Hindlimb muscle (tissue), 1 donor: ENCODE results near the gene CCDC91. TPM values are rescaled to one million over a fixed set of nuclear protein-coding genes. Genes with fewer than 3 reads are reported as not detected.
A peak's percentile ranks its signal among the peaks of the same experiment; 100 is the strongest.

Source experiments
- DNase-seq: peaks from one replicate; pipeline ENCODE4 v3.0.0-alpha.2; 2013
- polyA plus RNA-seq: library from polyadenylated mRNA; unstranded; fragments of 120-200 nt; gene quantifications from one replicate; pipeline ENCODE4 v1.2.1, GENCODE V29; 2013; ENCODE audit not compliant: insufficient read length

CCDC91 gene
- 20.1 TPM for polyA plus RNA-seq

DNA sequence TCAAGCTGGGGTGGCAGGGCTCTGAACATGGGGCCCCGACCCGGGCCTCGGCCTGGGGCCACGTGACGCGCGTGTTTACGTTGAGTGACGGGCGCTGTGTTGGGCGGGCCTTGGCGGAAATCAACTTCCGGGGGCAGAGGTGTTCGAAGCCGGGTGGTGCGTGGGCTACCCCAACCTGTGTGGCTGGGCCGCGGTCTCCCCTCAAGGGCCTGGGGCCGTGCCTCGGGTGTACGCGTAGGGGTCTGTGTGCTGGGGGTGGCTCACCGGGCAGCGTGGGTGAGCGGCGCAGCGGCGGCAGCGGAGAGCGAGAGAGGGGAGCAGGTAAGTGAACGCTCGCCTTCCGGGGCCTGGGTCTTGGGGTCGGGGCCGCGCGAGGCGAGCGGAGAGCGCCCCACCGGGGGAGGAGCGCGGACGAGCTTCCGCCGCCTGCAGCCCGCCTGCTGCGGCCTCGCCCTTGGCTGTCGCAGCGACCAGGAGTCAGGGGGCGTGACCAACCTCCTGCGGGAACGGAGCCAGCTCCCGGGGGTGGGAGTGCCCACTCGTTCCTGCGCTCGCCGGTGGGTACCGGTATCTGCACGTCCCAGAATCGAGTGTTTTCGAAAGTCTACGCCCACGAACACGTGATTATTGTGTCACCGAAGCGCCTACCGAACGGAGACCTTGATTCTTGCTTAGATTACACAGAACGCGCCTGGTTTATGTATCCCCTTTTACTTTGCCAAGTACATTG lies at the start of gene CCDC91:
Gene CCDC91 (plus strand): TSS at position 136 of the 730 bp plus-strand sequence. CDS start 66,760 bp downstream, outside the sequence.
- DNase-seq, result peak; percentile 88

GRCh38 chr12:28144059-28144458 lies 46.2 kb upstream of the CCDC91 start:
- DNase-seq, result no peak

- DNase-seq, result no peak
Measured at GRCh38 chr12:28144532-28144931, 45.7 kb upstream of the CCDC91 start.

DNA sequence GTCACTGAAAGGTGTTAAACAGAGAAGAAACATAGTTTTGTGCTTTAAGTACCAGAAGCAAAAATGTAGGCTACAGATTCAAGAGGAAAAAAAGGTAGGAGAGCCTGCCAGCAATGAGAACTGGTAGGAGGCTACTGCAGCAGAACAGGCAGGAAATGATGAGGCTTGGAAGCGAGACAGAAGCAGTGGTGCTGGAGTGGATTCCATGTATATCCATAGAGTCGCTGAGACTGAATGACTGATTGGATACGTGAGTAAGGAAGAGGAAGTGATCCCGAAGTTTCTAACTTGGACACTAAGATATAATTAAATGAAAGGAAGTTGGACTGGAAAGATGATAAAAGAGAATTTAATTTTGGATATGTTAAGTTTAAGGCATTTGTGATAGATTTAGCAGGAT lies 45.0 kb upstream of the CCDC91 start:
- DNase-seq, result no peak

DNA sequence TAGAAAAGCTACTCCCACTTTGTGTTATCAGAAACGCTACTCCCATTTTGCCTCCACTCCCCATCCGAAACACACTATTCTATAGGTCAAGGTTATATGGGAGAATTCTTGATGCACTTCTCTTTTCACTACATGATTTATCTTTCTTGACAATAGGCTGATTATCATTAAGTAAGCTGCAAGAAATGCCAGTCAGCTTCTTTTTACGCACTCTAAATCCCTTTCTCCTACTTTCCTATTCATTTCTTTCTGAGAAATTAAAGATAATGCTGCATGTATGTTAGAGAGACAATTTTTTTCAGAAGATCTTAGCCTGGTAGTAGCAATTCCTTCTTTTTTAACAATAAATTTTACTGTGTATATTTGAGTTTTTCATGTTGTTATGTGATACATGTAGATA lies 41.0 kb upstream of the CCDC91 start:
- no peak for DNase-seq

- DNase-seq, result no peak
Measured at GRCh38 chr12:28156362-28156761, 33.9 kb upstream of the CCDC91 start.

- DNase-seq, result no peak
Measured at GRCh38 chr12:28156804-28157203, 33.5 kb upstream of the CCDC91 start.

- no peak for DNase-seq
Measured at GRCh38 chr12:28158353-28158752, 31.9 kb upstream of the CCDC91 start.

DNA sequence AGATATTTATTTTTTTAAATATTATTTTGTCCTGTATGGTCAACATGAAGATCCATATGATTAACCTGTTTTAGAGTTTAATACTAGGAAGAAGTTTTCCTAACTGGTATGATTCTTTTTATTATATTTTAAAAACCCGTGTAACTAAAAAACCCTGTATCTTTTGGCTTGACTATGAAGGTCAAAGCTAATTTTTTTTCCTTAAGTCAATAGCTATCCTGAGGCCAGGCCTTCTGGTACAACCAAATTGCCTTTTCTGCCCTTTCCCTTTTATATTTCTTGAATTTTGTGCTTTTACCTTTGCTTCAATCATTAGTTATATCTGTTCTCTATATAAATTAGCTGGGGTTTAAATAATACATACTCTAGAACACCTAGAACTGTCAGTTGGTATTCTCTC lies 30.6 kb upstream of the CCDC91 start:
- no peak for DNase-seq

GRCh38 chr12:28161697-28162096 lies 28.6 kb upstream of the CCDC91 start:
- no peak for DNase-seq

DNA sequence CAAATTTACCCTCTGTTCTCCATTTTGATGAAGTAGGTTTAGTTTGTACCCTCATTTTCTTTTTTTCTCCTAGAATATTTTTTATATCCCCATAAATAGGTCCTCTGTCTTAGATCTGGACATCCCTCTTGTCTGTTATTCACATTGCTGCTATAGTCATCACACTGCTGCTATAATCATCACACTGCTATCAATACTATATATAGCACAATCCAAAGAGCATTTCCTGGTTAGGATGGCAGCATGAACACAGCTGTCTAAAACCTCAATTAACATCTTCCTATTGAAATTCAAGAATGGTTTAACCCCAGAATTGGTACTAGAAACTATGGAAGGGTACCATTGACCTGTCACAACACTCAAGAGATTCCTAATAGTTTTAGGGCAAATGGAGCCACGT lies 27.6 kb upstream of the CCDC91 start:
- no peak for DNase-seq

DNA sequence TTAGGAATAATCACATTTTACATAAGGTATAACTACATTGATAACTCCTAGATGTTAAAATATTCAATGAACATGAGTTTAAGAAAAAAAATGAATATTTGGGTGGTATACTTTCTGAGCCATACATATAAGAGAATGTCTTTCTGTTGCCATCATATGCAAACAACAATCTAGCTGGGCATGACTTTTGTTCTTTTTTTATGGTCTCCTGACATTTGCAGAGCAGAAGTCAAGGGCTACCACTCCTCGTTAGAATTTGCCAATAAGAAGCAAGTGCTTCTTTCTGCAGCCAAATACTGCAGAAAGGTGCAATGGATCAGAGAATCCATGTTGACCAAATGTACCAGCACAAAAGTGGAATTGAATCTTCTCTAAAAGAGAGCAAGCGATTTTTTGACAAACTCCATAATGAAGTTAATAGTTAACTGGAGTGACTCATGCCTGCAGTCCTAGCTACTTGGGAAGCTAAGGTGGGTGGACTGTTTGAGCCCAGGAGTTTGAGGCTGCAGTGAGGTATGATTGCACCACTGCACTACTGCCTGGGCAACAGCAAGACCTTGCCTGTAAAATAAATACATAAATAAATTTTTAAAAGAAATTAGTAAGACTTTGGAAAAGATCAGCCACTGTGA lies 25.5 kb upstream of the CCDC91 start:
- DNase-seq, result no peak

- DNase-seq, result no peak
Measured at GRCh38 chr12:28167981-28168485, 22.2 kb upstream of the CCDC91 start.

DNA sequence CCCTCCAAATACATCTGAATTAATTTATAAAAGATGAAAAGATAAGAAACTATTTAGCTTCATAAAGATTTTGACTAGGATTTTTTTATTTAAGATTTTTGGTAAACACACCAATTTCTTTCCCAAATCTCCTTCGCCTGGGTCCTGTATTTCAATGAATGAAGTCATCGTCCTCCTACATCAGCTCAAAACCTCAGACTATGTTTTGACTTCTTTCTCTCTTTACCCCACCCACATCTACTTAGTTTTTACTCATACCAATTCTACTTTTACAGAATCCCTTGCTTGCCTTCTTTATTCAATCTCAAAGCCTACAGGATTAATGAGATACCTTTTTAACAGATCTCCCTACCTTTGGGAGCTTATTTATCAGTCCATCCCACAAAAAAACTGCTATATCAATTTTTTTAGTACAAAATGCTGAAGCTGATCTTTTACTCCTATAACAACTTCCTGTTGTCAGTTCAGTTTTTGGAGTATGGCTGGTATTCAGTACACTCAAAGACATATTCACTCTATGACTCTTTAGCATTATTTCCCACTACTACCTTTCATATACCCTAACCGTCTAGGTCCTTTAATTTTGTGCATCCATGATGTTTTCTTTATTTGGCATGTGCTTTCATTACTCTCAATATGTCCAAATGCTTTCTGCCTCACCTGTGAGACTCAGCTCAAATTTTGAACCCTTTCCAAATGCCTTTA lies 18.7 kb upstream of the CCDC91 start:
- DNase-seq, result no peak

GRCh38 chr12:28172434-28173030 lies 17.7 kb upstream of the CCDC91 start:
- DNase-seq, result no peak

DNA sequence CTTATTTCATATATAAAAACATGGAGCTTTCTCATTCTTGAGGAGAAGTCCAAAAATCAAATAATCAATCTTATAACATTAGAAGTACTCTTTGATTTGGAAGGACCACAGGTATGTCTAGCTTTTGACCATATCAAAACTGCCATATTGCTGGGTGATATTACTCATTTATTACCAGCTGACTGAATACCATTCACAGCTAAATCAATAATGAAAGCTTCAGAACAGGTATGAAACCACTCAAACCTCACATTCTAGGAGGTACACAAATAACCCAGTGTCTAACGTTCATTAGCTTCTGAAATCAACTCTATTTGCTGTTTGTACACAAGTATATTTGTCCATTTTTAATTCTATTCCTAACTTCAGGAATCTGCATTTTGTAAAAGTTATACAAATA lies 16.8 kb upstream of the CCDC91 start:
- no peak for DNase-seq

GRCh38 chr12:28175098-28175589 lies 15.1 kb upstream of the CCDC91 start:
- DNase-seq, result no peak

- DNase-seq, result no peak
Measured at GRCh38 chr12:28176295-28176694, 14.0 kb upstream of the CCDC91 start.

- no peak for DNase-seq
Measured at GRCh38 chr12:28177461-28177860, 12.8 kb upstream of the CCDC91 start.

- no peak for DNase-seq
Measured at GRCh38 chr12:28177905-28178304, 12.4 kb upstream of the CCDC91 start.

DNA sequence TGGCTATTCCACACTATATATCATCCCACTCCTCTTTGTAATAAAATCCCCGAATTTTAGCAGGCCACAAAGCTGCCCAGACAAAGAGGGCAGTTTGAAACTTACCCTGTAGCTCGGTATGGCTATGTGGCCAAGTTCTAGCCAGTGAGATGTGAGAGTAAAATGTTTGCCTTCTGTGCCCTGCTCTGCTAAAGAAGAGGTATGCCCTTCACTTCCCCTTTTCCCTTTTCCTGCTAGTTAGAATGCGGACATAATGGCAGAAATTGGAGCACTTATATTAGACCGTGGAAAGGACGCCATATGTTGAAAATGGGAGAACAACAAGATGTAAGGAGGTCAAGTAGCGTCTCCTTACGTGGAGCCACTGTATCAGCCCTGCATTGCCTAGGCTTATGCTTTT lies 11.5 kb upstream of the CCDC91 start:
- no peak for DNase-seq

GRCh38 chr12:28180786-28181185 lies 9.5 kb upstream of the CCDC91 start:
- DNase-seq, result no peak

- no peak for DNase-seq
Measured at GRCh38 chr12:28184375-28184774, 5.9 kb upstream of the CCDC91 start.
